GM12878 (cell line): ENCODE results near the gene CCDC177. TPM values are rescaled to one million over a fixed set of nuclear protein-coding genes. Genes with fewer than 3 reads are reported as not detected.

Experiments
- BHLHE40 ChIP-seq, 2 experiments: fragments of 450-650 bp in 1 of 2; IDR thresholded peaks; 2 replicates each; pipeline ENCODE4 v1.6.1; 2011 to 2017; ENCODE audit warnings: low read depth in 2 of 2, borderline replicate concordance in 1 of 2, improper control_type of control experiment in 1 of 2, low read length in 1 of 2, mild to moderate bottlenecking in 1 of 2
- CBX5 ChIP-seq: sonication (generic); IDR thresholded peaks from 2 replicates; pipeline ENCODE4 v1.6.1; 2016; ENCODE audit warnings: low read depth, moderate library complexity, mild to moderate bottlenecking, inconsistent platforms
- CREM ChIP-seq: IDR thresholded peaks from 2 replicates; pipeline ENCODE4 v1.6.1; 2014; ENCODE audit warnings: antibody characterized with exemption, low read depth
- FOXM1 ChIP-seq: IDR thresholded peaks from 2 replicates; pipeline ENCODE4 v1.6.1; 2012; ENCODE audit warnings: low read depth, mild to moderate bottlenecking, inconsistent platforms, low read length, moderate library complexity
- HDAC2 ChIP-seq: fragments of 200-600 bp; sonication (generic); IDR thresholded peaks from 2 replicates; pipeline ENCODE4 v1.6.1; 2017
- JUND ChIP-seq: IDR thresholded peaks from 2 replicates; pipeline ENCODE4 v1.6.1; 2012; ENCODE audit warnings: low read depth, mild to moderate bottlenecking, low read length, improper control_type of control experiment, moderate library complexity
- KDM1A ChIP-seq: fragments of 200-600 bp; sonication (generic); IDR thresholded peaks from 2 replicates; pipeline ENCODE4 v1.6.1; 2016; ENCODE audit warnings: borderline replicate concordance
- MEF2B ChIP-seq: fragments of 450-650 bp; IDR thresholded peaks from 2 replicates; pipeline ENCODE4 v1.6.1; 2018; ENCODE audit warnings: mild to moderate bottlenecking, moderate library complexity; ENCODE audit not compliant: partially characterized antibody, poor library complexity, severe bottlenecking
- NR2F1 ChIP-seq: fragments of 450-650 bp; conservative IDR thresholded peaks from 2 replicates; pipeline ENCODE4 v1.6.1; 2017; ENCODE audit warnings: mild to moderate bottlenecking
- POLR2AphosphoS5 ChIP-seq: IDR thresholded peaks from 2 replicates; pipeline ENCODE4 v1.6.1; 2011; ENCODE audit warnings: mild to moderate bottlenecking, low read length, inconsistent platforms
- RFX5 ChIP-seq: IDR thresholded peaks from 2 replicates; pipeline ENCODE4 v1.6.1; 2011; ENCODE audit warnings: low read depth, low read length, improper control_type of control experiment
- RUNX3 ChIP-seq: IDR thresholded peaks from 2 replicates; pipeline ENCODE4 v1.6.1; 2012; ENCODE audit warnings: low read length, inconsistent platforms
- SIN3A ChIP-seq: IDR thresholded peaks from 2 replicates; pipeline ENCODE4 v1.6.1; 2012; ENCODE audit warnings: low read depth, low read length, improper control_type of control experiment
- SMAD1 ChIP-seq: fragments of 450-650 bp; IDR thresholded peaks from 2 replicates; pipeline ENCODE4 v1.6.1; 2018; ENCODE audit warnings: mild to moderate bottlenecking, low read depth; ENCODE audit not compliant: partially characterized antibody
- SREBF2 ChIP-seq: IDR thresholded peaks from 2 replicates; pipeline ENCODE4 v1.6.1; 2012; ENCODE audit warnings: mild to moderate bottlenecking, low read length
- TCF12 ChIP-seq: IDR thresholded peaks from 2 replicates; pipeline ENCODE4 v1.6.1; 2011; ENCODE audit warnings: low read depth, mild to moderate bottlenecking, low read length
- YBX1 ChIP-seq: fragments of 450-650 bp; IDR thresholded peaks from 2 replicates; pipeline ENCODE4 v1.6.1; 2016; ENCODE audit warnings: antibody characterized with exemption
- YY1 ChIP-seq: IDR thresholded peaks from 2 replicates; pipeline ENCODE4 v1.6.1; 2011; ENCODE audit warnings: low read depth, mild to moderate bottlenecking, low read length
- polyA plus RNA-seq, 11 experiments: library from polyadenylated mRNA; depleted of rRNA in 4 of 11; unstranded in 6 of 11; stranded (reverse) in 5 of 11; fragments of >200 nt; fragmentation: Nextera tagmentation in 4 of 11; fragmentation: Illumina TruSeq in 1 of 11; extraction: Ambion mirVana in 4 of 11; extraction: Trizol in 1 of 11; gene quantifications; 1 replicate in 1 of 11; 2 replicates in 10 of 11; pipeline versions ENCODE4 v1.2.1 to v1.2.3, GENCODE V29; 2011 to 2016; ENCODE audit warnings: inconsistent platforms in 2 of 11, missing spikeins in 2 of 11, low read depth in 1 of 11
- total RNA-seq, 4 experiments: library from RNA; depleted of rRNA in 3 of 4; stranded (reverse); fragments of >200 nt in 3 of 4; fragmentation: Illumina TruSeq in 1 of 4; extraction: Trizol in 1 of 4; gene quantifications; 2 replicates each; pipeline versions ENCODE4 v1.2.1 to v1.2.3, GENCODE V29; 2013 to 2021
- TF ChIP-seq, protein P1 (sequence below): IDR thresholded peaks from 2 replicates; pipeline ENCODE4 v1.6.1; 2012; ENCODE audit warnings: improper control_type of control experiment, low read depth, low read length; ENCODE audit not compliant: insufficient replicate concordance
- TF ChIP-seq, protein P2 (sequence below): IDR thresholded peaks from 2 replicates; pipeline ENCODE4 v1.6.1; 2012; ENCODE audit warnings: low read depth, low read length, improper control_type of control experiment
- TF ChIP-seq, protein P3 (sequence below): fragments of 450-650 bp; IDR thresholded peaks from 2 replicates; pipeline ENCODE4 v1.6.1; 2017; ENCODE audit warnings: mild to moderate bottlenecking
- TF ChIP-seq, protein P4 (sequence below): IDR thresholded peaks from 2 replicates; pipeline ENCODE4 v1.6.1; 2012; ENCODE audit warnings: low read length, inconsistent platforms

The CCDC177 gene
- total and polyA plus RNA-seq, 10 of the 15 experiments (the other 5 are each of a cell fraction or from before 2014, with no cell fraction given) = not detected

DNA sequence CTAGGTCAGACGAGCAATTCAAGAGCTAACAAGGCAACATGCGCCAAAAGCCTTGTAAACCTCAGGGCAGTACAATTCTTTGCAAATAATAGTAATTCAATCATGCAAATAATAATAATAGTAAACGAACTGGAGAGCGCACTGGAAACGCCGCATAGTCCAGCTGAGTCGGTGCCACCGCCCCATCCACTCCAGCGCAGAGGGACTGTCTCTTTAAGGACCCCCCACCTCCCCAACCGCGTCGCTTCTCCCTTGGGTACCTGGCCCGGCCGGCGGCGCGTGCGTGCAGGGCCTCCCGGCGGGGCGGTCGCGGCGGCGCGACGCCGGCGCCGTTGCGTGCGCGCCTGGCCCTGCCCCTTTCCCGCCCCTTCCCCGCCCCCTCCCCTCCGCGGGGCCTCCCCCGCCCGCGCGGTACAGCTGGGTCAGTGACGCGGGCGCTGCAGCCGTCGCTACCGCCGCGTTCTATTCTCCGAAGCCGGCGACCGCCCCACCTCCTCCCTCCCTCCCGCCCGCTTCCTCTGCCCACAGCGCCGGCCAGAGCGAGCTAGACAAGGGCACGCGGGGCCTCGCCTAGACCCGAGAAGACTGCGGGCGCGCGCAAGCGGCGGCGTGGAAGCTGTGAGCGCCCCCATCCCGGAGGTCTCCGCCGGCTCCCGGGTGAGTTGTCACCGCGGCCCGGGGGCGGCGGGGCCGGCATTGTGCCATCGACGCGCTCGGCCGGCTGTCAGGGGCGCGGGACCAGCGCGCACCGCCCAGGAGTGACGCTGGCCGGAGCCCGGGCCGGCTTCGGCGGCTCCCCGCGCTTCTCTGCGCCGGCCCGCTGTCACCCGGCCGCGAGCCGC lies 36.7 kb upstream of the CCDC177 start, which contains the start of gene SUSD6 (continued):
- TF ChIP-seq SREBF2 (no peak), HDAC2 (no peak), TCF12 (peak; percentile 74; the same call in 1 of the 2 replicates), MEF2B (peak; percentile 82), JUND (no peak), SIN3A (peak; percentile 51; the same call in 1 of the 2 replicates), YY1 (no peak), CBX5 (no peak), RFX5 (no peak), BHLHE40 (IDR thresholded peaks at IDR 0.05; ENCODE audit: borderline replicate concordance in 1 of 2, low read depth in 2 of 2, low read length in 1 of 2) (peak; percentile 44 to 88; a peak in 3 of 4 replicates), SMAD1 (no peak), CREM (peak; percentile 58), FOXM1 (no peak), NR2F1 (no peak; the same call in 1 of the 2 replicates), YBX1 (no peak), KDM1A (no peak), POLR2AphosphoS5 (peak; percentile 48; the same call in 1 of the 2 replicates), RUNX3 (0 out of 2 replicates have a peak, but pooled peaks have one; percentile 30)
- TF ChIP-seq, protein P1, sequence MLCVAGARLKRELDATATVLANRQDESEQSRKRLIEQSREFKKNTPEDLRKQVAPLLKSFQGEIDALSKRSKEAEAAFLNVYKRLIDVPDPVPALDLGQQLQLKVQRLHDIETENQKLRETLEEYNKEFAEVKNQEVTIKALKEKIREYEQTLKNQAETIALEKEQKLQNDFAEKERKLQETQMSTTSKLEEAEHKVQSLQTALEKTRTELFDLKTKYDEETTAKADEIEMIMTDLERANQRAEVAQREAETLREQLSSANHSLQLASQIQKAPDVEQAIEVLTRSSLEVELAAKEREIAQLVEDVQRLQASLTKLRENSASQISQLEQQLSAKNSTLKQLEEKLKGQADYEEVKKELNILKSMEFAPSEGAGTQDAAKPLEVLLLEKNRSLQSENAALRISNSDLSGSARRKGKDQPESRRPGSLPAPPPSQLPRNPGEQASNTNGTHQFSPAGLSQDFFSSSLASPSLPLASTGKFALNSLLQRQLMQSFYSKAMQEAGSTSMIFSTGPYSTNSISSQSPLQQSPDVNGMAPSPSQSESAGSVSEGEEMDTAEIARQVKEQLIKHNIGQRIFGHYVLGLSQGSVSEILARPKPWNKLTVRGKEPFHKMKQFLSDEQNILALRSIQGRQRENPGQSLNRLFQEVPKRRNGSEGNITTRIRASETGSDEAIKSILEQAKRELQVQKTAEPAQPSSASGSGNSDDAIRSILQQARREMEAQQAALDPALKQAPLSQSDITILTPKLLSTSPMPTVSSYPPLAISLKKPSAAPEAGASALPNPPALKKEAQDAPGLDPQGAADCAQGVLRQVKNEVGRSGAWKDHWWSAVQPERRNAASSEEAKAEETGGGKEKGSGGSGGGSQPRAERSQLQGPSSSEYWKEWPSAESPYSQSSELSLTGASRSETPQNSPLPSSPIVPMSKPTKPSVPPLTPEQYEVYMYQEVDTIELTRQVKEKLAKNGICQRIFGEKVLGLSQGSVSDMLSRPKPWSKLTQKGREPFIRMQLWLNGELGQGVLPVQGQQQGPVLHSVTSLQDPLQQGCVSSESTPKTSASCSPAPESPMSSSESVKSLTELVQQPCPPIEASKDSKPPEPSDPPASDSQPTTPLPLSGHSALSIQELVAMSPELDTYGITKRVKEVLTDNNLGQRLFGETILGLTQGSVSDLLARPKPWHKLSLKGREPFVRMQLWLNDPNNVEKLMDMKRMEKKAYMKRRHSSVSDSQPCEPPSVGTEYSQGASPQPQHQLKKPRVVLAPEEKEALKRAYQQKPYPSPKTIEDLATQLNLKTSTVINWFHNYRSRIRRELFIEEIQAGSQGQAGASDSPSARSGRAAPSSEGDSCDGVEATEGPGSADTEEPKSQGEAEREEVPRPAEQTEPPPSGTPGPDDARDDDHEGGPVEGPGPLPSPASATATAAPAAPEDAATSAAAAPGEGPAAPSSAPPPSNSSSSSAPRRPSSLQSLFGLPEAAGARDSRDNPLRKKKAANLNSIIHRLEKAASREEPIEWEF = no peak
- TF ChIP-seq, protein P2, sequence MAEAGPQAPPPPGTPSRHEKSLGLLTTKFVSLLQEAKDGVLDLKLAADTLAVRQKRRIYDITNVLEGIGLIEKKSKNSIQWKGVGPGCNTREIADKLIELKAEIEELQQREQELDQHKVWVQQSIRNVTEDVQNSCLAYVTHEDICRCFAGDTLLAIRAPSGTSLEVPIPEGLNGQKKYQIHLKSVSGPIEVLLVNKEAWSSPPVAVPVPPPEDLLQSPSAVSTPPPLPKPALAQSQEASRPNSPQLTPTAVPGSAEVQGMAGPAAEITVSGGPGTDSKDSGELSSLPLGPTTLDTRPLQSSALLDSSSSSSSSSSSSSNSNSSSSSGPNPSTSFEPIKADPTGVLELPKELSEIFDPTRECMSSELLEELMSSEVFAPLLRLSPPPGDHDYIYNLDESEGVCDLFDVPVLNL = no peak
- TF ChIP-seq, protein P3, sequence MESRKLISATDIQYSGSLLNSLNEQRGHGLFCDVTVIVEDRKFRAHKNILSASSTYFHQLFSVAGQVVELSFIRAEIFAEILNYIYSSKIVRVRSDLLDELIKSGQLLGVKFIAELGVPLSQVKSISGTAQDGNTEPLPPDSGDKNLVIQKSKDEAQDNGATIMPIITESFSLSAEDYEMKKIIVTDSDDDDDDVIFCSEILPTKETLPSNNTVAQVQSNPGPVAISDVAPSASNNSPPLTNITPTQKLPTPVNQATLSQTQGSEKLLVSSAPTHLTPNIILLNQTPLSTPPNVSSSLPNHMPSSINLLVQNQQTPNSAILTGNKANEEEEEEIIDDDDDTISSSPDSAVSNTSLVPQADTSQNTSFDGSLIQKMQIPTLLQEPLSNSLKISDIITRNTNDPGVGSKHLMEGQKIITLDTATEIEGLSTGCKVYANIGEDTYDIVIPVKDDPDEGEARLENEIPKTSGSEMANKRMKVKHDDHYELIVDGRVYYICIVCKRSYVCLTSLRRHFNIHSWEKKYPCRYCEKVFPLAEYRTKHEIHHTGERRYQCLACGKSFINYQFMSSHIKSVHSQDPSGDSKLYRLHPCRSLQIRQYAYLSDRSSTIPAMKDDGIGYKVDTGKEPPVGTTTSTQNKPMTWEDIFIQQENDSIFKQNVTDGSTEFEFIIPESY = no peak
- TF ChIP-seq, protein P4, sequence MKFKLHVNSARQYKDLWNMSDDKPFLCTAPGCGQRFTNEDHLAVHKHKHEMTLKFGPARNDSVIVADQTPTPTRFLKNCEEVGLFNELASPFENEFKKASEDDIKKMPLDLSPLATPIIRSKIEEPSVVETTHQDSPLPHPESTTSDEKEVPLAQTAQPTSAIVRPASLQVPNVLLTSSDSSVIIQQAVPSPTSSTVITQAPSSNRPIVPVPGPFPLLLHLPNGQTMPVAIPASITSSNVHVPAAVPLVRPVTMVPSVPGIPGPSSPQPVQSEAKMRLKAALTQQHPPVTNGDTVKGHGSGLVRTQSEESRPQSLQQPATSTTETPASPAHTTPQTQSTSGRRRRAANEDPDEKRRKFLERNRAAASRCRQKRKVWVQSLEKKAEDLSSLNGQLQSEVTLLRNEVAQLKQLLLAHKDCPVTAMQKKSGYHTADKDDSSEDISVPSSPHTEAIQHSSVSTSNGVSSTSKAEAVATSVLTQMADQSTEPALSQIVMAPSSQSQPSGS = no peak
